Uterus (tissue), 4 donors: ENCODE results near the gene C1QL1. TPM values are rescaled to one million over a fixed set of nuclear protein-coding genes. Genes with fewer than 3 reads are reported as not detected.

Experiments
- DNase-seq, 2 donors: peaks; one replicate each; pipeline ENCODE4 v3.0.0-alpha.2; 2019 to 2020
- H3K27ac ChIP-seq, 2 donors: fragments of 200-600 bp; sonication (generic); 1 replicate in 1 of 2; 2 replicates in 1 of 2; pipeline ENCODE4 v1.5.1; 2016 to 2018
- H3K27me3 ChIP-seq, 2 donors: fragments of 200-600 bp; sonication (generic); one replicate each; pipeline ENCODE4 v1.5.1; 2018 to 2019; ENCODE audit warnings: control low read depth in 1 of 2
- H3K36me3 ChIP-seq, 2 donors: fragments of 200-600 bp; sonication (generic); one replicate each; pipeline ENCODE4 v1.5.1; 2019; ENCODE audit warnings: control low read depth in 1 of 2
- H3K4me1 ChIP-seq, 2 donors: fragments of 200-600 bp; sonication (generic); one replicate each; pipeline ENCODE4 v1.5.1; 2018 to 2019; ENCODE audit warnings: control low read depth in 1 of 2
- H3K4me3 ChIP-seq, 2 donors: fragments of 200-600 bp; sonication (generic); 1 replicate in 1 of 2; 2 replicates in 1 of 2; pipeline ENCODE4 v1.5.1; 2018 to 2019; ENCODE audit warnings: mild to moderate bottlenecking in 1 of 2
- H3K9me3 ChIP-seq, 2 donors: fragments of 200-600 bp; sonication (generic); one replicate each; pipeline ENCODE4 v1.5.1; 2019; ENCODE audit warnings: control low read depth in 1 of 2
- CTCF ChIP-seq, 4 experiments: fragments of 200-600 bp in 2 of 4; fragments of 450-650 bp in 2 of 4; sonication (generic) in 2 of 4; IDR thresholded peaks; one replicate each; pipeline ENCODE4 v1.5.1; 2016 to 2019; ENCODE audit warnings: antibody characterized with exemption in 4 of 4, mild to moderate bottlenecking in 2 of 4, moderate library complexity in 1 of 4
- POLR2A ChIP-seq, 2 donors: fragments of 450-650 bp; IDR thresholded peaks; one replicate each; pipeline ENCODE4 v1.6.1; 2016; ENCODE audit warnings: antibody characterized with exemption in 2 of 2, mild to moderate bottlenecking in 1 of 2, moderate library complexity in 1 of 2
- intact Hi-C: fragments of 100-400 bp; cut with DNase I; formaldehyde crosslinking; loops from one replicate; pipeline ENCODE4 v1.15.1; 2023; ENCODE audit warnings: low total_unique reads
- total RNA-seq, 4 donors: library from RNA; depleted of rRNA in 3 of 4; stranded (reverse); fragments of >200 nt in 3 of 4; gene quantifications; one replicate each; pipeline versions ENCODE4 v1.1.0 to v1.2.4, GENCODE V29; 2014 to 2023
- donor health status: DM: yes; HTN: yes; CAD: no.

Gene C1QL1
- total RNA-seq, 4 donors from 2014 or later: 0.51 to 20.3 (median 3.3) TPM; not detected in 1

- Histone ChIP-seq H3K4me1 (no peaks in the 10 kb centered on the region), H3K9me3 (no peaks in the 10 kb centered on the region), H3K36me3 (no peaks in the 10 kb centered on the region), H3K4me3 (no peak overlapping the region), H3K27ac (no peak overlapping the region), H3K27me3 (no peaks in the 10 kb centered on the region)
- DNase-seq: no peak
- TF ChIP-seq CTCF (IDR thresholded peaks at IDR 0.05) (no peak), POLR2A (IDR thresholded peaks at IDR 0.05) (no peak)
- intact Hi-C loops: no loop called here
Observed at GRCh38 chr17:44997733-44998520, 29.8 kb upstream of the C1QL1 start.

GRCh38 chr17:44996304-44996703, 28.2 kb upstream of the C1QL1 start:
- H3K4me3 ChIP-seq: no peak overlapping the region
- intact Hi-C loops: no loop called here
- H3K36me3 ChIP-seq: no peaks in the 10 kb centered on the region
- H3K27me3 ChIP-seq: no peaks in the 10 kb centered on the region
- H3K9me3 ChIP-seq: no peaks in the 10 kb centered on the region
- TF ChIP-seq CTCF (IDR thresholded peaks at IDR 0.05) (no peak), POLR2A (IDR thresholded peaks at IDR 0.05) (no peak)
- H3K27ac ChIP-seq: no peak overlapping the region
- no peaks in the 10 kb centered on the region for H3K4me1 ChIP-seq
- no peak for DNase-seq

- H3K27me3 ChIP-seq: no peaks in the 10 kb centered on the region
- H3K36me3 ChIP-seq: no peaks in the 10 kb centered on the region
- H3K9me3 ChIP-seq: no peaks in the 10 kb centered on the region
- TF ChIP-seq POLR2A (IDR thresholded peaks at IDR 0.05) (no peak), CTCF (IDR thresholded peaks at IDR 0.05) (no peak)
- DNase-seq: no peak
- no peaks in the 10 kb centered on the region for H3K4me1 ChIP-seq
- intact Hi-C loops: no loop called here
- H3K27ac ChIP-seq: no peak overlapping the region
- H3K4me3 ChIP-seq: no peak overlapping the region
Observed at GRCh38 chr17:44995436-44996001, 27.4 kb upstream of the C1QL1 start.

GRCh38 chr17:44992242-44992939, 24.3 kb upstream of the C1QL1 start:
- no peak for DNase-seq
- Histone ChIP-seq H3K4me1 (no peaks in the 10 kb centered on the region), H3K4me3 (no peak overlapping the region), H3K27me3 (no peaks in the 10 kb centered on the region), H3K36me3 (no peaks in the 10 kb centered on the region), H3K9me3 (no peaks in the 10 kb centered on the region), H3K27ac (no peak overlapping the region)
- intact Hi-C loops: no loop called here
- TF ChIP-seq POLR2A (IDR thresholded peaks at IDR 0.05) (no peak), CTCF (IDR thresholded peaks at IDR 0.05) (no peak)

GRCh38 chr17:44990994-44991393, 22.9 kb upstream of the C1QL1 start:
- Histone ChIP-seq H3K4me1 (peaks cover 0 to 3% of the 10 kb centered on the region in 2 donors), H3K27ac (no peak overlapping the region), H3K27me3 (no peaks in the 10 kb centered on the region), H3K36me3 (no peaks in the 10 kb centered on the region), H3K4me3 (no peak overlapping the region), H3K9me3 (no peaks in the 10 kb centered on the region)
- TF ChIP-seq CTCF (IDR thresholded peaks at IDR 0.05) (no peak), POLR2A (IDR thresholded peaks at IDR 0.05) (no peak)
- DNase-seq: no peak
- intact Hi-C loops: no loop called here
